Measurements from ENCODE around the gene NUCB1.
"Not testable (repeated sequence)": the region's sequence is repeated elsewhere in the genome, so short reads cannot be mapped to it uniquely, and the experiment has no call there.

The NUCB1 gene

DNA sequence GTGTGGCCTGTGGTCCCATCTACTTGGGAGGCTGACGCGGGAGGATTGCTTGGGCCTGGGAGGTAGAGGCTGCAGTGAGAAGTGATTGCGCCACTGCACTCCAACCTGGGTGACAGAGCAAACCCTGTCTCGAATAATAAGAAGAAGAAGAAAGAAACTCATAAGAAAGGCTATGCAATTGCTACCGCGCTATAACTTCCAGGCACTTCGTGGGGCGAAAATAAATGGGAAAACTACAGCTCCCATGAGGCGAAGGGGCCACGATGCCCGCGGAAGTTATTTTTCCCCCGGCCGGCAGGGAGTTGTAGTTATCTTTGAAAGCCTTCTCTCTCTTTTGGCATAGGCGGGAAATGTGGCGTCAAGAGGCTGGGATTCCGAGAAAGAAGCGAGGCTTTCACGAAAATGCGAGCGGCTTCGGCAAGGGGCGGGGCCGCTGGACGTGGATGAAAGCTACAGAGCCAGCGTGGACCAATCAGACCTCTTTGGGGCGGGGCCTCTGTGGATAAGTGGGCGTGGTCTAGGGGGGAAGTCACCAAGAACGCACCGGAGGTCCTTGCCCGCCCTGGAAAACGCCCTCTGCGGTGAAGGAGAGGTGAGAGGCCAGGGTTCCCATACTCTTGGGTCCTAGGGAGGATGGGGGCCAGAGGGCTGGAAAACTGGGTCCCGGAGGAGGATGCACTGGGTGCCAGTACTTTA, at the start of gene NUCB1:
Gene NUCB1 (plus strand): TSS at position 532 of the 696 bp plus-strand sequence. CDS start 485 bp downstream, outside the sequence.
- DNase-seq, result peak; percentile 99

DNA sequence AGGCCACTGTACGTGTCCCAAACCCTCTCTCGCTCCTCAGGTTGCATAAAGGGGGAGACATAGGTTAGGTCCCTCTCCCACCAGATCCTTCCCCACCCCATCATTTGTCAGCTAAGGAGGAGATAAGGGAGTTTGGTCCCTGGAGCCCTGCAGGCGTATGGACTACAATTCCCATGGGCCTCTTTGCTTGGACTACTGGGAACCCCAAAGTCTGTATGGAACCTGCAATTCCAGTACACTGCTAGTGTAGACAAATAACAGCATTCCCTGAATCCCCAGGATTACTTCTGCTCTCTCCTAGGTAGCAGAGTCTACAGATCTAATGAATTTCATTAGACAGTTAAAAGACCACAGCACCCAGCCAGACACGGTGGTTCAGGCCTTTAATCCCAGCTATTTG, 47.8 kb upstream of the NUCB1 start:
- DNase-seq, result no peak

DNA sequence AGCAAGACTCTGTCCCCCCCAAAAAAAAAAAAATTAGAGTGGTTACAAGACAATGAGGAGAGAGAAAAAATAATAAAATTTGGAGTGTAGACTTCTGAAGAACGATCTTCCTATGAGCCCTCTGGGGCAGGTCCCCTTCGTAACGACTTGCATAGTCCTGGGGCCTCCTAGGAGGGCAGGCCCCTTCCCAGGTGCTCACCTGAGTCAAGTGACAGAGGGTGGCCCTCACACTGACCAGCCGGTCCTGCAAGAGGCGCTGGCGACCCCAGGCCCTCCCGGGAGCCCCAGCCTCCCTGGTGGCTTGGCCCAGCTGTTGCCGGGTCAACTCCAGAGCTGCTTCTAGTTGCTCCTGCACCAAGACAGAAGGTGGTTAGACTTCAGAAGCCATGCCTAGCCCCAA, 46.6 kb upstream of the NUCB1 start:
- DNase-seq, result no peak

DNA sequence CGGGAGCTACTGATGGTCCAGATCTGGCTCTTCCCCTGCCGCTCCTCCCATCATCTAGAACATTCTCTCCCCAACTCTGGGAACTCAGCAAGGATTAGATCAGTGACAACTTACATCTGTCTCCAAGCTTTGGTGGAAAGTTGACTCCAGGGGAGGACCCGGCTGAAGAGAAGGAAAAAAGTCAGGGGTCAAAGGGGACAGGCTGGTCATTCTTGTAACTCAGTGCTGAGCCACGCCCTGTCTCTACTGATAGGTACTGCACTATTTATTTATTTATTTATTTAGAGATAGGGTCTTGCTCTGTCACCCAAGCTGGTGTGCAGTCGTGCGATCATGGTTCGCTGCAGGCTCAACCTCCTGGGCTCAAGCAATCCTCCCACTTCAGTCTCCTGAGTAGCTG, 46.0 kb upstream of the NUCB1 start:
- DNase-seq, result no peak

DNA sequence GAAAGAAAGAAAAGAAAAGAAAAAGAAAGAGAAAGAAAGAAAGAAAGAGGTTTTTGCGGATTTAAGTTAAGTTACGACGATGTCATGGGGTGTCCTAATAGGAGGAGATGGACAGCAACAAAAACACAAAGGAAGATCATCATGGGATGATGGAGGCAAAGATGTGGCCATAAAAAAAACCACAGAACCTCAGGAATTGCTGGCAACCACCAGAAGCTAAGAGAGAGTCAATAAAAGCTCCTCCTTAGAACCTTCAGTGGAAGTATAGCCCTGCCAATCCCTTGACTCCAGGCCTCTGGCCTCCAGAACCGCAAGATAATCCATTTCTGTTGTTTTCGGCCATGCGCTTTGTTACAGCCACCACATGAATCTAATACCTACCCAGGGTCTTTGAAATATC, 43.2 kb upstream of the NUCB1 start:
- no peak for DNase-seq

DNA sequence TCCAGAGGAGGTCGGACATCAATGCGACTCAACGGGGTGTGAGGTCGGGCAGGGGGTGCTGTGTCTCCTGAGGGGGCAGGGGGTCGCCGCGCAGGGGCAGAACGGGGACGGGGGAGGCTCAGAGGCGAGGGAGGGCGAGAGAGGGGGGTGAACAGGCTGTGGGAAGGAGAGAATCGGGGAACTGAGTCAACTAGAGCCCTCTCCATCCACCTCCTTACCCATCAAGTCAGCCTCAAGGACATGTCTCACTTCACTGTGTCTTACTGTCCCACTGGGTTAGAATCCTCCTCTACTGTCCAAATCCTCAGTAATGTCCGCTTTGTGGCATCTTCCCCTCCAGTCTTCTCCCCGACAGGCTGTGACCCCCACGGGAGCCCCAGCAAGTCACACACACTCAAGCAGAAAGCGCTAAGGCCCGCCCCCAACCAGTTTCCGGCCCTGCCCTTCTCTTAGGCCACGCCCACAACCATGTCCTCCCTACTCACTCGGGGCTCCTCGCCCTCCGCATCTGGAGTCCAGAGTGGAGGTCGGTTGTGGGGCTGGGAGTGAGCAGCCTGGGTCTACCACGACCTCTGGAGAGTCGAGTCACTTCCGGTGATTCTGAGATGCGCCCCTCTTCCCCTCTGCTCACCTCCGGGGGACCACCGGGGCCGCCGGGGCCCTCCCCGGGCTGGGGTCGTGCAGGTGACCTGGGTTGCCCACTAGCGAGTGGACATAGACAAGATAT, 41.0 kb upstream of the NUCB1 start:
- DNase-seq, result no peak

DNA sequence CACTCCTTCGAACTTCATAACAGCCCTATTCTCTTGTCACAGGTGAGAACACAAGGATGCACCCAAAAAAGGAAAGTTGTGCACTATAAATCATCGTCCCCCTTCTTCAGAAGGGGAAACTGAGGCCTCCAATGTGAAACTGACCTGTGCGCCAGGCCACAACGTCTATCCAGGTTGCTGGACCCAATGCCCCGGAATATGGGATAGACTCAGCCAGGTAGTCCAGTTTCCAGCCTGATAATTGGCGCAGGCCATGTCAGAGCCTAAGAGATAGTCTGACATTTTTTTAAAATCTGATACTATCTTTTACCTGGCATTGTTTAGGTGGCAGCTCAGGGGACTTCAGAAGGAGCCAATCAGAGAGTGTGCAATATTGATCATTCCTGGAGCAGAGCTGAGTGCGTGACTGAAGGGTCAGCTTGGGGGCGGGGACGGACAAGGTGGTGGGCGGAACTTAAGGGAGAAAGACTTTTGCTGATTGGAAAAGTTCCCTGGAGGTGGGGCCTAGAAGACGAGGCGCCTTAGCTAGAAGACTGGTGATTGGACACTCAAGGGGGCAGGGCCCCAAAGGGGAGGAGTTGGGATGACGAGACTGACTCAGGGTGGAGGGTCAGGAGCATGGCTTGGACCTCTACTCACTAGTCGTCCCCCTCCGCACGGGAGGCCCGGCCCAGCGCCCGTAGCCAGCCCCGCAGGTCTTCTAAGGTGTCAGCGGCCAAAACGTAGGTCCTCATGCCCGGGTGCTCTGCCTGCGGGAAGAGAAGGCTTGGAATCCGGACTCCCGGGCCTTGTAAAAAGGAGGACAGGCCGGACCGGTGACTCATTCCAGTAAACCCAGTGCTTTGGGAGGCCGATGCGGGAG, 40.2 kb upstream of the NUCB1 start:
- no peak for DNase-seq

DNA sequence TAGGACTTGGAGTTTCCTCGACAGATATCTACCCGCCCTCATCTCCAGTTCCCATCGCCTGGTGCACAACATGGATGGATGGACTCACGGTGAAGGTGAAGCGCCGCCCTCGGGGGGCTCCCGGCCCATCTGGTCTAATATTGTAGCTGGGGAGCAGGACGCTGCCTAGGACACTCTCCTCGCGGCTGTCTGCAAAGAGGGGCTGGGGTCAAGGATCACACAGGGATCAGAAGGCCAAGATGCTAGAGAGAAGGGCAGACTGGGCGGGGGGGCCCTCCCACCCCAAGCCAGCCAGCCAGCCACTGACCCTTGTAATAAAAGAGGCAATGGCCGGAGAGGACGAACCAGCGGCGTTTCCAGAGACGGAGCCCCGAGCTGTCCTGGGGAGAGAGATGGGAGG, 38.8 kb upstream of the NUCB1 start:
- DNase-seq, result no peak

DNA sequence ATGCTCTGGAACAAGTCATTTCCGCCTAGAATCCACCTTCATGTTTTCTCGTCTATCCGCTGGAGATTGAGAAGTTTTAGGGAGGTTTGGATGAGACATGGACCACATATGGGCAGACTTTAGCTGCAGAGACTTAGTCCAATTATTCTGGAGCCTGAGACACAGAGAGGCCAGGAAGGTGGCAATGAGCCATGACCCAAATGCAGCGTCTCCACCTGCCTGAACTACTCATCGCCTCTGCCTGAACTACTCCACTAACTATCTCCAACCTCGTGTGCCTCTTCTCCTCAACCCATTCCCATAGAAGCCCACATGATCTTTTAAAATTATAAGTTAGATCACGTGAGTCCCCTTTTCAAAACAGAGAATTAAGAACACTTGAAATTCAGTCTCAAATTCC, 37.3 kb upstream of the NUCB1 start:
- no peak for DNase-seq

DNA sequence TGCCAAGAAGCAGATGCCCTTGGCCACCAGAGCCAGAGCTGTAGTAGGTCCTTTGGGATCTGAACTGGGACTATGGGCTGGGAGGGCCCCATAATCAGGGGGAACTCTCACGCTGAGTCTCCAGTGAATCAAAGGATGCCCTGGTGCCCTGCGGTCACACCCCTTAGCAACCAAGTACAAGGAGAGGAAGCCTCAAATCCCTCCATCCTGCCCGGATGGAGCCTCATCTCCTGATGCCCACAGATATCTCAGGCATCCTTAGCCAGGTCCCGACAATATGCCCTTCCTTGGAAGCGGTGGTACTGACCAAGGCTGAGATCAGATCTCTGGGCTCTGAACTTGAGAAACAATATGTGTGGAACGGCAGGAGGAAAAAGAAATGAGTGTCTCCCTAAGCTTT, 33.4 kb upstream of the NUCB1 start:
- no peak for DNase-seq

DNA sequence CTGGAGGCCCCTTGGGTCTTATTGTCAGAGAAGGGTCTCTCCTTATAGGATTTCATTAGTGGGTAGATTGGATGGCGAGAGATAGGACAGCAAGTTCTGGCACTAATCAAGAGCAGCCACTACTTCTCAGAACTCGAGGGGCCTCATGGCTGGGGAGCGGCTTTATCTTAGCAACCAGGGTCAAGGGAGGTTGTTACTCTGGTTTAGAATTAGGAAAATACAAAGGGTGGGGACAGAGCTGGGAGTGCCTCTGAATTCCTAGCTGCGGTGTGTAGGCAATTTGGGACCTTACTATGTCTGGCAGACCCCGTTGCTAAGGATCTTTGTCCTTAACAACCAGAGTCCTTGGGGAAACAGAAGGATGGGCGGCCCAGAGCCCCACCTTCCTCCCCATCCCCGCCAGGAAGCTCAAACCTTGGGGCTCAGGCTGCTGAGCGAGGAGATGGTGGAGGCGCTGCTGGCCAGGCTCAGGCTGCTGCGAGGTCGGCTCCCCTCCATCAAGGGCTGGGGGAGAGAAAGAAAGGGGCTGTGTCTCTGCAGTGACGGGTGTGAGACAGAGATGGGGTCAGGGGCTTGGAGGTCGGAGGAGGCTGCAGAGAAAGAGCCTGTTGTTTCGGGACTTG, 32.9 kb upstream of the NUCB1 start:
- DNase-seq, result no peak

DNA sequence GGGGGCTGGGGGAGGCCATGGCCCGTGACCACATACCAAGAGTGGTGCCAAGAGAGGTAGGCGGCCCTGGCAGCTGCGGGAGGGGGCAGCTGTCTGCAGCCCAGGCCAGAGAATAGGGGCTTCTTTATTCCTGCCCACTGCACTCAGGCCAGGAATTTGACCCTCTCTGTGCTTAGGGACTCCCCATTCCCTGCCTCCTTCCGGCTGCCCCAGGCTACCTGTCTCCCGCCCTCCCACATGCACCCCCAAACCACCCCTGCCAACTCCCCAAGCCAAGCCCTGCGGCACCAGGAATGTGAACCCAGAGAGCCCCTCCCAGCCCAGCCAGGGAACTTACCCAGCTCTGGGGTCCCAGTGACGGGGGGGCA, 32.4 kb upstream of the NUCB1 start:
- no peak for DNase-seq

DNA sequence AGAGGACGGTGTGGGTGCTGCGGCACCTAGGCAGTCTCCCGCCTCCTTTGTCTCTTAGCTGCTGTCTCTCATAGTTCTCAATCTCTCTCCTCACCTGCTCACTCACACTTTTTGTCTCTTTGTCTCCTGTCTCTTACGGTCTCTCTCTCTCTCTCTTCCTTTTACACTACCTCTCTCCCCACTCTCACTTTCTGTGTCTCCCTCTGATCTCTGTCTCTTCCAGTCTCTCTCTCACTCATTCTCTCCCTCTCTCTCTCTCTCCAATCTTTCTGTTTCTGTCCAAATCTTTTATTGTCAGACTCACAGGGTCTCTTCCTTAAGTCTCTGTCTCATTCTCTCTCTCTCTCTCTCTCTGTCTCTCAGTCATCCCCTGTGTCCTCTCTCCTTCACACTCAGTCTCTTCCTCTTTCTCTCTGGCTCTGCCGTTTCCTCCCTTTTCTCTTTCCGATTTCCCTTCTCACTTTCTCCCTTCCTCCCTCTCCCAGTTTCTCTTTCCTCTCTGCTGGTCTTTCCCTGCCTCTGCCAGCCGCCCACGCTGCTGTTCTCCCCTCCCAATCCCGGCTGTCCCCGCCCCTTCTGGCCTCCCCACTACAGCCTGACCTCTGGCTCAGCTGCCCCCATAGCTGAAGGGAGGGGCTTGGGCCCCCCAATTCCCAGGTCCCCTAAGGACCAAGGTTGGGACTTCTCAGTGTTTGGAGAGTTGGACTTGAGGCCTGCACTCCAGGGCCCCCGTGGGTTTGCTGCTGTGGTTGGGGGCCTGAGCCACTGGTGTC, 31.8 kb upstream of the NUCB1 start, which contains the start of gene PLEKHA4:
Gene PLEKHA4 (minus strand): TSS at position 504 of the 773 bp plus-strand sequence. CDS start 997 bp downstream, outside the sequence.
- no peak for DNase-seq

DNA sequence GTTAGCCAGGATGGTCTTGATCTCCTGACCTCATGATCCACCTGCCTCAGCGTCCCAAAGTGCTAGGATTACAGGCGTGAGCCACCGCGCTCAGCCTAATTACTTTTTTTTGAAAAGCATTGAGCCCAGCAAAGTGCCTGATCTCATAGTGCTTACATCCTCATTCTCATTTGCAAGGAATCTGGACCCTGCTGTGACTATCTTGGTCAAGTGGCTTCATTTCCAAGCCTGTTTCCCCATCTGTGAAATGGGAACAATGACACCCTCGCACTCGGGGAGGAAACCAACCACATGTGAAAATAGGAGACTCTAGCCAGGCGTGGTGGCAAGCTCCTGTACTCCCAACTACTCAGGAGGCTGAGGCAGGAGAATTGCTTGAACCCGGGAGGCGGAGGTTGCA, 30.1 kb upstream of the NUCB1 start:
- DNase-seq, result no peak

DNA sequence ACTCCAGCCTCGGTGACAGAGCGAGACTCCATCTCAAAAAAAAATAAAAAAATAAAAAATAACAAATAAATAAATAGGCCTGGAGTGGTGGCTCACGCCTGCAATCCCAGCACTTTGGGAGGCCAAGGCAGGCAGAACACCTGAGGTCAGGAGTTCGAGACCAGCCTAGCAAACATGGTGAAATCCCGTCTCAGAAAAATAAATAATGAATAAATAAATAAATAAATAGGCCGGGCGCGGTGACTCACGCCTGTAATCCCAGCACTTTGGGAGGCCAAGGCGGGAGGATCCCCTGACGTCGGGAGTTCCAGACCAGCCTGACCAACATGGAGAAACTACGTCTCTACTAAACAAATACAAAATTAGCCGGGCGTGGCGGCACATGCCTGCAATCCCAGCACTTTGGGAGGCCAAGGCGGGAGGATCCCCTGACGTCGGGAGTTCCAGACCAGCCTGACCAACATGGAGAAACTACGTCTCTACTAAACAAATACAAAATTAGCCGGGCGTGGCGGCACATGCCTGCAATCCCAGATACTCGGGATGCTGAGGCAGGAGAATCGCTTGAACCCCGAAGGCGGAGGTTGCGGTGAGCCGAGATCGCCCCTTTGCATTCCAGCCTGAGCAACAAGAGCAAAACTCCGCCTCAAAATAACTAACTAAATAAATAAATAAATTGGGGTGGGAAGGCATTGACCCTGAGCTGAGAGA, 28.5 kb upstream of the NUCB1 start:
- not testable (repeated sequence) for DNase-seq

DNA sequence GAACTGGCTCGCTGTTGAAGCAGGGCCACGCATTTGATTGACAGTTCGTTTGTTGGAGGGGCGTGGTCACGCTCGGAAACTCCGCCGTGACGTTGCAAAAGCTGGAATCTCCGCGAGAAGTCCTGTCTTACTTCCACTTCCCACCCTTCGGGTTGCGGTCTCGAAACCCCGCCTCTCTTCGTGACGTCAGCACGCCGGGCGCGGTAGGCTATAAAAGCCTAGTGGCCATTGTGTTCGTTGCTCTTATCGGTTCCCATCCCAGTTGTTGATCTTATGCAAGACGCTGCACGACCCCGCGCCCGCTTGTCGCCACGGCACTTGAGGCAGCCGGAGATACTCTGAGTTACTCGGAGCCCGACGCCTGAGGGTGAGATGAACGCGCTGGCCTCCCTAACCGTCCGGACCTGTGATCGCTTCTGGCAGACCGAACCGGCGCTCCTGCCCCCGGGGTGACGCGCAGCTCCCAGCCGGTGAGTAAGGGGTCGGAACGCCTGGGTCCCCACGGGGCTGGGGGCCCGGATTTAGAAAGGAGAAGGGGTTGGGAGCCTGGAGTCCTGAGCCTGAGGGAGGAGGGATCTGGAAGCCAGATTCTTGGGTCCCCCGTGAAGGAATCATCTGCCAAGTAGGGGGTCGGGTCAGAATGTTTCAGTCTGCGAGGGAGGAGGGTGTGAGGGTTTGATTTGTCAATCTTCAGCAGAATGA, 27.8 kb upstream of the NUCB1 start, which contains the start of gene PPP1R15A:
Gene PPP1R15A (plus strand): TSS at position 240 of the 702 bp plus-strand sequence. CDS start 813 bp downstream, outside the sequence.
- DNase-seq, result peak; percentile 94

DNA sequence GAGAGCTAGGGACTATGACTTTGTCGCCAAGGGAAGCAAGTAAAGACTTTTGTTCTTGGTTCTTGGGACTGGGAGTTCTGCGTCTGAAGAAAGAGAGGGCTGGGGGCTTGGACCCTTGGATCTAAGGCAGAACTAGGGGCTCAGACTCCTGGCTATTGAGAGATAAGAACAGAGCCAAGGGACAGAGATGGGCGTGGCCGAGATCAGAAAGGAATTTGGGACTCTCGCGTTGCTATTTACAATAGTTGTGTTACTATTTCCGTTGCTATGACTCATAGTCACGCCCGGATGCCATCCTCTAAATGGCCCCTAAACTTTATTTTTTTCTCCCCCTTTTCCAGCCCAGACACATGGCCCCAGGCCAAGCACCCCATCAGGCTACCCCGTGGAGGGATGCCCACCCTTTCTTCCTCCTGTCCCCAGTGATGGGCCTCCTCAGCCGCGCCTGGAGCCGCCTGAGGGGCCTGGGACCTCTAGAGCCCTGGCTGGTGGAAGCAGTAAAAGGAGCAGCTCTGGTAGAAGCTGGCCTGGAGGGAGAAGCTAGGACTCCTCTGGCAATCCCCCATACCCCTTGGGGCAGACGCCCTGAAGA, 27.1 kb upstream of the NUCB1 start:
- peak; percentile 22 for DNase-seq

DNA sequence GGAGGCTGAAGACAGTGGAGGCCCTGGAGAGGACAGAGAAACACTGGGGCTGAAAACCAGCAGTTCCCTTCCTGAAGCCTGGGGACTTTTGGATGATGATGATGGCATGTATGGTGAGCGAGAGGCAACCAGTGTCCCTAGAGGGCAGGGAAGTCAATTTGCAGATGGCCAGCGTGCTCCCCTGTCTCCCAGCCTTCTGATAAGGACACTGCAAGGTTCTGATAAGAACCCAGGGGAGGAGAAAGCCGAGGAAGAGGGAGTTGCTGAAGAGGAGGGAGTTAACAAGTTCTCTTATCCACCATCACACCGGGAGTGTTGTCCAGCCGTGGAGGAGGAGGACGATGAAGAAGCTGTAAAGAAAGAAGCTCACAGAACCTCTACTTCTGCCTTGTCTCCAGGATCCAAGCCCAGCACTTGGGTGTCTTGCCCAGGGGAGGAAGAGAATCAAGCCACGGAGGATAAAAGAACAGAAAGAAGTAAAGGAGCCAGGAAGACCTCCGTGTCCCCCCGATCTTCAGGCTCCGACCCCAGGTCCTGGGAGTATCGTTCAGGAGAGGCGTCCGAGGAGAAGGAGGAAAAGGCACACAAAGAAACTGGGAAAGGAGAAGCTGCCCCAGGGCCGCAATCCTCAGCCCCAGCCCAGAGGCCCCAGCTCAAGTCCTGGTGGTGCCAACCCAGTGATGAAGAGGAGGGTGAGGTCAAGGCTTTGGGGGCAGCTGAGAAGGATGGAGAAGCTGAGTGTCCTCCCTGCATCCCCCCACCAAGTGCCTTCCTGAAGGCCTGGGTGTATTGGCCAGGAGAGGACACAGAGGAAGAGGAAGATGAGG, 26.4 kb upstream of the NUCB1 start:
- no peak for DNase-seq
